HG02973 (cell line): ENCODE data around the gene FCER2.

ENCODE experiments used
- ATAC-seq: cut with Tn5 transposase; IDR thresholded peaks from one replicate; pipeline ENCODE4 v1.9.1; 2021; ENCODE audit warnings: moderate library complexity; ENCODE audit not compliant: unreplicated experiment

The FCER2 gene

GRCh38 chr19:7679771-7680605, 21.9 kb downstream of the FCER2 start:
- ATAC-seq: no peak

GRCh38 chr19:7678971-7679751, 22.8 kb downstream of the FCER2 start:
- no peak for ATAC-seq

- no peak for ATAC-seq
Observed at GRCh38 chr19:7677669-7678311, 24.1 kb downstream of the FCER2 start.

GRCh38 chr19:7676854-7677253, 25.1 kb downstream of the FCER2 start, which contains the start of gene MCEMP1:
Gene MCEMP1, plus strand, starts transcription at chr19:7677090. Its CDS starts 31 bp downstream, at chr19:7677121.
- ATAC-seq: no peak

- ATAC-seq: no peak
Observed at GRCh38 chr19:7676376-7676775, 25.6 kb downstream of the FCER2 start.

- ATAC-seq: no peak
Observed at GRCh38 chr19:7674010-7675005, 27.6 kb downstream of the FCER2 start.

GRCh38 chr19:7672522-7672921, 29.4 kb downstream of the FCER2 start:
- no peak for ATAC-seq

GRCh38 chr19:7670790-7671189, 31.1 kb downstream of the FCER2 start:
- no peak for ATAC-seq

GRCh38 chr19:7670150-7670783, 31.7 kb downstream of the FCER2 start:
- ATAC-seq: no peak

- ATAC-seq: no peak
Observed at GRCh38 chr19:7669641-7670040, 32.3 kb downstream of the FCER2 start.

GRCh38 chr19:7668842-7669241, 33.1 kb downstream of the FCER2 start, which contains the start of gene RETN:
Gene RETN, plus strand, starts transcription at chr19:7669049. Its CDS starts 278 bp downstream, at chr19:7669327.
- no peak for ATAC-seq

- no peak for ATAC-seq
Observed at GRCh38 chr19:7665076-7665475, 36.9 kb downstream of the FCER2 start.

- ATAC-seq: no peak
Observed at GRCh38 chr19:7663706-7664105, 38.2 kb downstream of the FCER2 start.

- ATAC-seq: no peak
Observed at GRCh38 chr19:7662657-7663056, 39.3 kb downstream of the FCER2 start.

- no peak for ATAC-seq
Observed at GRCh38 chr19:7661744-7662538, 40.0 kb downstream of the FCER2 start.

- ATAC-seq: peak; percentile 77
Observed at GRCh38 chr19:7658219-7658686, 43.7 kb downstream of the FCER2 start.

GRCh38 chr19:7657131-7657751, 44.7 kb downstream of the FCER2 start:
- ATAC-seq: no peak

- ATAC-seq: no peak
Observed at GRCh38 chr19:7655581-7655980, 46.4 kb downstream of the FCER2 start.
